HG03108 (cell line): ENCODE data around the gene ANKRD40CL.
"Not testable (repeated sequence)": the region's sequence is repeated elsewhere in the genome, so short reads cannot be mapped to it uniquely, and the experiment has no call there.

Experiments used
- ATAC-seq: cut with Tn5 transposase; IDR thresholded peaks from one replicate; pipeline ENCODE4 v1.9.1; 2021; ENCODE audit warnings: moderate library complexity; ENCODE audit not compliant: unreplicated experiment

Gene ANKRD40CL

DNA sequence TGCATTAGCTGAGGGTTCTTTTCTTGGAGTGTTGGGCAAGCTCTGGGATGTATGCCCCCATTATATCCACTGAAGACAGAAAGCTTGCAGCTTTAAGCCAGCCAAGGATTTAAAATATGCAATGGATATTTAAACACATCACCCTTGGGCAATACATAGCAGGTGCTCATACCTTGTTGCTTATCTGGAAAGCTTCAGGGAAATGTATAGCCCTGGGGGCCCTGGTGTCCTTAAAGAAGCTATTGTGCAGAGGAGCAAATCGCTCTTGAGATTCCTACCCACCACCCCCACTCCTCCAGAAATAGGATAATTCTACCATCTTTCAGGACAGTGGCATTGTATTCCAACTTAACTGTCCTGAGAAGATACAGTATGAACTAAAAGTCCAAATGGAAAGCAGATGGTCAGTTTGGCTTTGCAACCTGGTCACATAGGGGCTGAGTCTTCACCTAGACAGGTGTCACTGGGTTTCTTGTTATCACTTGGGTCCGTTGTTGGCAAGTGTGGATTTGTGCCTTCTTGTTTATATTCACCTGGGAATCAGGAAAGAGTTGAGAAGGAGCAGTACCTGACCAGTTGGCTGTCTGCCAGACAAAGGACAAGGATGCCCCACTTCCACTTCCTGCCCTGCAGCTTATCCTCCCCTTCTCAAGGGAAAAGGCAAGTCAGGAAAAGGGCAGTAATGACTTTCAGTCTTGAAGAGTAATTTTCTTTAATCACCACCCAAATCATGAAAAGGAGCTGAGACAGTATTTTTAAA is 3.4 kb downstream of the ANKRD40CL start:
- ATAC-seq = no peak

DNA sequence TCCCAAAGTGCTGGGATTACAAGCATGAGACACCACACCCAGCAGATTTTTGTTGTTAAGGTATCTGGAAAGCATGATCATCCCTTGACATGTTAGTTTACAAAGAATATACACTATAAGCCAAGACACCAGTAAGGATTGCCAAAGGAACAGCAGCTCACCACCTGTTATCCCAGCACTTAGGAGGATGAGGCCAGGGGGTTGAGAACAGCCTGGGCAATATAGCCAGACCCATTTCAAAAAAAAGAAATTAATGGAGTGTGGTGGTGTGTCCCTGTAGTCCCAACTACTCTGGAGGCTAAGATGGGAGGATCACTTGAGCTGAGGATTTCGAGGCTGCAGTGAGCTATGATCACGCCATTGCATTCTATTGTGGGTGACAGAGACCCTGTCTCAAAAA is 5.1 kb downstream of the ANKRD40CL start:
- ATAC-seq = no peak

DNA sequence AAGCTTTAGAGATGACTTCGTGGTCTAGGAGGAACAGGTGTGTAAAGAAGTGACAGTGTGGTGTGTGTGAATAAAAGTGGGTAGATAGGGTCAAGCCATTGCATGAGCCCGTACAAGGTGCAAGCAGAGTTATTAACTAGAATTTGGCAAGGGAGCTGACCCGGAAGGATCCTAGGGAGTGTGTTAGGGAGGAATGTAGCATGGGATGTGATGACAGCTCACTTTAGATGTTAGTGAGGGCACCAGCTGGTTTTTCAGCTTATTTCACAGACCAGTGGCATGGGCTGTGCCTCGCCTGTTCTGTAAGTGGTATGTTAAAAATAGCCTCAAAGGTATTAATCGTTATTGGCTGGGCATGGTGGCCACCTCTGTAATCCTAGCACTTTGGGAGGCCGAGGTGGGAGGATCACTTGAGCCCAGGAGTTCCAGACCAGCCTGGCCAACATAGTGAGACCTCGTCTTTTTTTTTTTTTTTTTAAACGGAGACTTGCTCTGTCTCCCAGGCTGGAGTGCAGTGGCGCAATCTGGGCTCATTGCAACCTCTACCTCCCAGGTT is 8.3 kb downstream of the ANKRD40CL start:
- ATAC-seq = no peak

DNA sequence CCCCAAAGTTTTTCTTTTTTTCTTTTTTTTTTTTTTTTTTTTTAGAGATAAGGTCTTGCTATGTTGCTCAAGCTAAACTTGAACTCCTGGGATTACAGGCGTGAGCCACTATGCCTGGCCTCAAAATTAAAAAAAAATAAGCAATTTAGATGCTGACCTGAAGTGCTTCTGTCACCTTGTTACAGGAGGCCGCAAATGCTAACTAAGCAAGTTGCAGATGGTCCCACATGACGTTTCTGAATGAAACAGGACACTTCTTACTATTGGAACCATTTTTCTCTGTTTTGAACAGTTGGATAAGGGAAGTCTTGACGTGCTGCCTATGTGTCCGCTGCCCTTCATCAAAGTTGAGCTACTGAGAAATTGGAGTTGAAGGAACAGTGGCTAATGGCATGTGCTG is 8.8 kb downstream of the ANKRD40CL start:
- no peak for ATAC-seq

DNA sequence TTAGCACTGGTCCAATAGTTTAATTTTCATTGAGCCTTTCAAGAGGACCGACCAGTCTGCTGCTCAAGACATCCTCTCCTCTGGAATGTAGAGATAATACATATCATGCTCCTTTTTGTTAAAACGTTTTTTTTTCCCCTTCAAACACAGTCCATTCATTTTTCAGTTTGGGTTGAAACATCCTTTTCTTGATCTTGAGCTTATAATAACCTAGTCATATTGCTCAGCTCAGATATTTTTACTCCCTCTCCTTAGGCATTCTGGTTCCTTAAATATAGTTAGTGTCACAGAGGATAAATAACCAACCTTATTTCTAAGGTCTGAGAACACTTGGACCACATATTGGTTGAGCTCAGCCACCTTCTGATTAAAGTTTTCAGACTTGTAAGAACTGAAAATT is 12.8 kb downstream of the ANKRD40CL start:
- no peak for ATAC-seq

DNA sequence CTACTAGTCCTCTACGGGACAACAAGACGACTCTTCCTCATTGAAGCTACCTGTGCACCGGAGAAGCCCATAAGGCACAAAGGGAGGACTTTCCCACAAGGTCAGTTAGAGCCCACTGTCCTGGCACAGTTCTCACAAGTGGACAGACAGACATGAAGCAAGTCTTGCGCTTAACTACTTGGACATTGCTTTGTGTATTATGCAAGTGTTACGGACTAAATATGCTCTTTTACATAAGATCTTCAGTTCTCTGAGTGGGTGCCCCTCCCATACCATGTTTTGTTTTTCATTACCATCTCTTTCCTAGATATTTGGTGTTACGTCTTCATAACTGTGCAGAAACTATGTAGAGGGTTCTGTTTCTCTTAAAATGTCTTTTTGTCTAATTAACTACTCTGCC is 18.1 kb downstream of the ANKRD40CL start:
- ATAC-seq = no peak

DNA sequence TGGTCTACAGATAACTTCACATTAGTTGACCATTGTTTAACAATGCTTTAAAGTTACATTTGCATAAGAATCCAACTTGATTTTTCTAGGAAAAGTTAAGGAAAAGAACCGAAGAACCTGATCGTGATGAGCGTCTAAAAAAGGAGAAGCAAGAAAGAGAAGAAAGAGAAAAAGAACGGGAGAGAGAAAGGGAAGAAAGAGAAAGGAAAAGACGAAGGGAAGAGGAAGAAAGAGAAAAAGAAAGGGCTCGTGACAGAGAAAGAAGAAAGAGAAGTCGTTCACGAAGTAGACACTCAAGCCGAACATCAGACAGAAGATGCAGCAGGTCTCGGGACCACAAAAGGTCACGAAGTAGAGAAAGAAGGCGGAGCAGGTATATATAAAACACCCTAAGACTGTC is 21.7 kb downstream of the ANKRD40CL start:
- no peak for ATAC-seq

DNA sequence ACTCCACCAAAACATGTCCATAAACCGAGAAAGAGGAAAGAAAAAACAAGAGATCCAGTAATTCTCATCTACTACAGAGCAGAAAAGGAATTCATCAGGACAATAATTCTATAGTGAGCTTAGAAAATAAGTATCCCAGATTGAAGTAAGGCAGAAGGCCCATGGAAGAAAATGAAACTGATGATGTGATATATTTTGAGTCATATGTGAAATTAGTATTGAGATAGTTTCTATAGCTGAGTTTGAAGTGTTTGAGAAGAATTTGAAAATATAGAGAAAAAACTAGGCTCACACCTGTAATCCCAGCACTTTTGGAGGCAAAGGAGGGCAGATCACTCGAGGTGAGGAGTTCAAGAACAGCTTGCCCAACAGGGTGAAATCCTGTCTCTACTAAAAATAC is 28.2 kb downstream of the ANKRD40CL start:
- no peak for ATAC-seq

DNA sequence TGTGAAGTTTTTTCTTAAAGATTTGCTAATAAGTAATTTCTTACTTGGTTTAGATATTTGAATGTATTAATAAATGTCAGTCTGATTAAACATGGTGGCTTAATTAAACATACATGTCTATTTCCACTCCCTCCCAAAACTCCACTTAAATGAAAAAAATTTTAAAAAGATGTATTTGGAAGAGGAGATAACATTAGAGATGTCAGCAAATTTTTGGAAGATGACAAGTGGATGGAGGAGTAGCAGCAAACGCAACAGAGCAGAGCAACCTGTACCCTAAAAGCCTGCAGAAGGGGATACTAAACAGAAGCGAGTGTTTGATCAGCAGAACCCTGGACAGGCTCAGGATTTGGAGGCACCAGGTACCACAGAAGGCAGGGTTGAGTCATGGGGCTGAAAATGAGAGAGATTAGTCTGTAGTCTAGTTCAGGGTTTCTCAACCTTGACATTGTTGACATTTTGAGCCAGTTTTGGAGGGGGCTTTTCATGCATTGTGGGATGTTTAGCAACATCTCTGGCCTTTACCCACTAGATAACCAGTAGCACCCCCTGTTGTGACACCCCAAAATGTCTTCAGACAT is 30.1 kb downstream of the ANKRD40CL start:
- no peak for ATAC-seq

DNA sequence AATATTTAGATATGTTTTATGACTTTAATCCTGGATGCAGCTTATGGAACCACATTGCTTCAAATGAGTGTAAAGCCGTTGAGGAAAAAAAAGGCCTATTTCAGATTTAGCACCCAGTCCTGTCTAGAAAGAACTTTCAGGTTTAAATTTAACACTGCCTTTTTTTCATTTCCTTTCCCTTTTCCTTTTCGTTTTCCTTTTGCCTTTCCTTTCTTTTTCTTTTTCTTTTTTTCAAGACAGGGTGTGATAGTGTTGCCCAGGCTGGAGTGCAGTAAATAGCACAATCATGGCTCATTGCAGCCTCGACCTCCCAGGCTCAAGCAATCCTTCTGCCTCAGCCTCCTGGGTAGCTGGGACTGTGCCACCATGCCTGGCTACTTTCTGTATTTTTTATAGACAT is 32.0 kb downstream of the ANKRD40CL start:
- ATAC-seq = no peak

DNA sequence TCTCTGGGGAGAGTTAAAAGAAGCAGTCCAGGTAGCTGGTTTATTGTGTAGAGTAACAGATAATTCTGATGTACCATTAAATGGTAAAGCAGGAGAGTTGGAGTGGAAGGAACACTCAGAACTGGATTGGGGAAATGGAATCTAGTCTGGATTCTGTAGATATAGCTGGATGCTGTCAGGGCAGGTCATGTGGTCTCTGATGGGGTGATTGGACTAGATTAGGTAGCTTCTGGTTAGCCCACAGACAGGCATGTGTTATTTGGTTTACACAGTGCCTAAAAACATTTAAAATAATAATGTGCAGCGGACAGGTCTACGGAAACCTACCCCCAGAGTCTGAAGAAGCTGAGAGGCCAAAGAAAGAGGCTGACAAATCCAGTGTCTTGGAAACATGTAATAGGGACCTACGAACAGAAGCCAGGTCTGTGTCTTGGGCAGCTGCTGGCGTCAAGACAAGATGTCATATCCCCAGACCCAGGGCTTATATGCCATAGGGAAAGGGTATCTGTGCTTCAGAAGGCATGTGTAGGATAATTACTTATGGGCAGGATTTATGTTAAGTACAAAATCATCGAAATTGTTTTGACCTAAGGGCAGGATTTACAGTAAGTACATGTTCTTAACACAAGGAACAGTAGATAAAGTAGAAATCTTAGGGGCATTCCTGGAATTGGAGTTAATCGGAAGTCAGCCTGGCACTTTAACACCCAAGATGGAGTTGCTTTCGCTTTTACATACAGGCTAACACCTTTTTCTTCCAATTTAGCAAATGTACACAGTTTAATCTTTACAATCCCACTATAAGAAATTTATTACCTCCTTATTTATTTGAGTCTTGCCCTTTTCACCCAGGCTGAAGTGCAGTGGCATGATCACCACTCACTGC is 35.5 kb downstream of the ANKRD40CL start:
- no peak for ATAC-seq

DNA sequence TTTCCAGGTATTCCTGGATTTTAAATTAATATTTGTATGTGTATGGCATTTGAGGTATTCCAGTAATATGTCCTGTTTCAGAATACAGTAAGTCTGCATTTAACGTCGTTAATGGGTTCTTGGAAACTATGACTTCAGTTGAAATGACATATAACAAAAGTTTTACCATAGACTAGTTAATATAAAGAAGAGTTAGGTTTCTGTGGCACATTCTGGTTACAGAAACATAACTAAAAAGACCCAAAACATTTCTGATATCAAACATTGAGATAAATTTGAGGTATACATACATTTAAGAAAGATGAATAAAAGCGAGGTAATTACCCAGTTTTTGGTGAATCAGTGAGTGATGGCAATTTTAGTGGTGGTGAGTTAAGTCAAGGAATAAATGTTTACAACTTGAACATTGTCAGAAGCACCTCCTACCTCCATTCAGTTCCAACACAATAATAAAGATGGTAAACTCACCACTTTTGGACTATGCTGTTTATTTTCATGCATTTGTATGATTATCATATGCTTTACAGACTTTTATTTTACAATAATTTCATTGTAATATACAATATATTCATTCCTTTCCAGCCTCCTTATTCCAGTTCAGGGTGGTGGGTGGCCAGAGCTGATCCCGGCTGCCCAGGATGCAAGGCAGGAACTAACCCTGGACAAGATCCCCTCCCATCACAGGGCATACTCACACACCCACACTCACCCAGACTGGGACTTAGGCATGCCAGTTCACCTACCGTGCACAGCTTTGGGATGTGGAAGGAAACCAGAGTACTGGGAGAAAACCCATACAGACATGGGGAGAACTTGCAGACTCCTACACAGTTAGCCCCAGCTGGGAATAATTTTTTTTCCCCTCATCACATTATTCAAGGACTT is 38.2 kb downstream of the ANKRD40CL start:
- no peak for ATAC-seq

DNA sequence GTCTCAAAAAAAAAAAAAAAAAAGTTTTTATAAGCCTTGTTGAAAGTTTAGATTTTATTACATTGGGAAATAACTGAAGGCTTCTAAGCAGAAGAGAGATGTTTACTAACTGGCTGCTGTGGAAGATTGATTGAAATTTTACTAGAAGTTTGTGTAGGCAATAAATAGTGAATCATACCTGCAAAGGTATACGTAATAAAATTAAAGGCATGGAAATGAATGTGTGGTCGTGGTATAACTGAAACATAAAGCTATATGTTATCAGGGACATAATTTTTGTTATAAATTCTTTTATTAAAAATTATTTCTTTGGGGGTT is 39.2 kb downstream of the ANKRD40CL start:
- ATAC-seq = no peak

DNA sequence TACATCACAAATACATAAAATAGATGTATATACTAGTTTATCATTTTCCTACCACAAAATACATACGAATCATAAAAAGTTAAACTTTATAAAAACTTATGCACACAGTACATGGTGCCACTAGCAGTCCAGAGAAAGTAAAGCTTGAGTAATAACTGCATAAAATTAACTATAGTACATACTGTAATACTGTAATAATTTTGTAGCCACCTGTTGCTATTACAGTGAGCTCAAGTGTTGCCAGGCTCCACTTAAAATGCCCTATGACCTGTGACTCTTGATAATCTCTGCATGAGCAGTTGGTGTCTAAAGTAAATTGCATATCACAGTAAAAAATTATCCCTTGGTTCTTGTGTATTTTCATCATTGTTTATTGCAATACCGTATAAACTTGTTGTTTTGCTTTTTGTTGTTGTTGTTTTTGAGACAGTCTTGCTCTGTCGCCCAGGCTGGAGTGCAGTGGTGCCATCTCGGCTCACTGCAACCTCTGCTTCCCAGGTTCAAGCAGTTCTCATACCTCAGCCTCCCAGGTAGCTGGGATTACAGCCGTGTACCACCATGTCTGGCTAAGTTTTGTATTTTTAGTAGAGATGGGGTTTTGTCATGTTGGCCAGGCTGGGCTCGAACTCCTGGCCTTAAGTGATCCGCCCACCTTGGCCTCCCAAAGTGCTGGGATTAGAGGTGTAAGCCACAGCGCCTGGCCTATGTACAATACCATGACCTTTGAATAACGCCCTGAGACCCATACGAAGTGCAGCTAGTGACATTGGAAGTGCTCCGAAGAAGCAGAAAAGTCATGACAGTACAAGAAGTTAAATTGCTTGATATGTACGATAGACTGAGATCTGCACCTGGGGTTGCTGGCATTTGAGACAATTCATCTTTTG is 41.3 kb downstream of the ANKRD40CL start:
- ATAC-seq = no peak

DNA sequence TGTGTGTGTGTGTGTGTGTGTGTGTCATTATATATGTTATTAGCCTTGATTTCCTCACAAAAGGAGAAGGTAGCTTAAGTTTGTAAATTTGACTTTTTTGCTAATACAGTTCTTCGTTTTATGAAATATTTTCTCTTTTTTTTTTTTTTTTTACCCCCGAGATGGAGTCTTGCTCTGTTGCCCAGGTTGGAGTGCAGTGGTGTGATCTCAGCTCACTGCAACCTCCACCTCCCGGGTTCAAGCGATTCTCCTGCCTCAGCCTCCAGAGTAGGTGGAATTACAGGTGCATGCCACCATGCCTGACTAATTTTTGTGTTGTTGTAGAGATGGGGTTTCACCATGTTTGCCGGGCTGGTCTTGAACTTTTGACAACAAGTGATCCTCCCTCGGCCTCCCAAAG is 42.7 kb downstream of the ANKRD40CL start:
- ATAC-seq = not testable (repeated sequence)

DNA sequence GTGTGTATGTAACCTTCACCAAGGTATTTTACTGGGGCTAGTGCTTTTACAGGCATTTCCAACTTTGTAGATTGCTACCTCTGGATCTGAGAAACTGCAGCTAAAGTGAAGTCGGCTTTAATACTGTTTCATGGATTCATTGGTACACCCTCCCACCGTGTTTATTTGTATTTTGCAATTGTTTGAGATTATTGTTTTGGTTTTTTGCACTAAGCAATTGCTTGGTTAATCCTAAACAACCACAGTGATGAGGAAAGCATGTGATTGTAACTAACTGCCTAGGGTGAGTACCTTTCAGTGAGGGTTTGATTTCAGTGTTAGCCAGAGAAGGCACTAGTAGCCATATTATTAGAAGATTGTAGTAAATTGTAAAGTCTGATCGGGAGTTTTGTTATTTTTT is 44.6 kb downstream of the ANKRD40CL start:
- no peak for ATAC-seq

DNA sequence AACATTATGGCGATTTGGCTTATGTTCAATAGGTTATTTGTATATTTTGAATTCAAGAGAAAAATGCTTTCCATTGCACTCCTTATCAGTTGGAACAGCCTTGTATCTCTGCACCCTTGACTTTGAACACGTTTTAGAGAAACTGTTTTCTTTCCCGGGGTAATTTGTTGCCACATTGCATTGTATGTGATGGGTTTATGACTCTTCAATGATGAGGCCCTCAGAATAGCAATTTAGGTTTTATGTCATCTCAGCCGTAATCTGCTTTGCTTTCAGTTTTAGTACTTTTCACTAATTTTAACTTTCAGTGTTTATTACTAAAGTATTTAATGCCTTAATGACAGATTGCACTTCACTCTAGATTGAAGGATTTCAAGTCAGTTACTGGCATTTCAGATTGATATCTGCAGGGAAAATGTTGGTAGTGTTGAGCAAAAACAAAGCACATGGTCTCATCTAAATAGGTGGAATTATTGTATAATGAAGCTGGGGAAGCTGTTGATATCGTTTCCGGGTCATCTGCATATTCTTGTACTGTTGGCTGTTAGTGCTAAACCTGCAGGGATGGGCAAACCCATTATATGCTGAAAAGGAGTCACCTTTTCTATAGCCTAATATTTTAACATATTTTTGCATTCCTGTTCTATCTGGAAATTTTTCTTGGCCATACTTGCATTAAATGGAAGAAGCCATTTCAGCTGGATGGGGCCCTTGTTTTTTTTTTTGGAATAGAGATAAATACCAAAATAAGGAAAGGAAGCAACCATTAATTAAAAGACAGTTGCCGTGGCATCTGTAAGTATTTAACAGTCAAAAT is 45.9 kb downstream of the ANKRD40CL start:
- ATAC-seq = no peak

DNA sequence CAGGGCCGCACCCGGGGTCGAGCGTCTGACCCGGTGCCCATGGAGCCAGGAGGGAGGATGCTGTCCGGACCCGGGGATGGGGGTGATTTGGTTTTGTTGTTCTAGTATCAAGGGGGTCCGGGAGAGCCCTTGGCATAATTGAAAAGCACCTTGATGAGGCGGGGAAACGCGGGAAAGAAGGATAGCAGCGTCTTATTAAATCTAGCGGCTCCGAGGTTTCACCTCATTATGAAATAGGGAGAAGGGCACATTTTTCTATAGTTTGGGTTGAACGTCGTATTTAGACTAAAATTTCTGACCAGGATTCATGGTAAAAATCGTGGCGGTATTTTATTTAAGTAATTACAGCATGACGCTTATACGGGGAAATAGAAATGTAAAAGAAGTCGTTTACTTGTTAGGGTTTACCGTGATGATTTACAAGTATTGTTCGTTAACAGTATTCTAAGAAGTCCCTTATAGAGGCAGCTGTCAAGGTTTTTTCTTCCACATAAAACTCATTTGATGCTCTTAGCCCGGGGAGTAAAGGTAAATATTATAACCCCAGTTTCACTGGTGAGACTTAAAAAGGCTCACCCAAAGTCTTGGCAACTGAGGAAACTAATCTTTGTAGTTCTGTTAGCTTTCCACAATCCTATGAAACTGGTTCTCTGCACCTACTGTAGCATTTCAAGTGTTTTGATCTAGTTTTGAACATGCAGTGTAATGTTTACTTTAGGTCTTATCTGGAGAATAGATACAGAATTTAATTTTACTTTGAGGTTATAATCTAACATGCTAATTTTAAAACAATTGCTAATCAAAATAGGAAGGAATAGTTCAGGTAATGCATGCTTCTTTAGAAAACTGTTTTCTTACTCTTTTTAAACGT is 47.2 kb downstream of the ANKRD40CL start:
- no peak for ATAC-seq
